Measurements from ENCODE around the gene GABRB2. TPM values are rescaled to one million over a fixed set of nuclear protein-coding genes. Genes with fewer than 3 reads are reported as not detected.
A peak's percentile ranks its signal among the peaks of the same experiment; 100 is the strongest.

GABRB2 gene
- total and polyA plus RNA-seq, 2 experiments from 2014 or later, result 1.8 to 3.6 TPM

DNA sequence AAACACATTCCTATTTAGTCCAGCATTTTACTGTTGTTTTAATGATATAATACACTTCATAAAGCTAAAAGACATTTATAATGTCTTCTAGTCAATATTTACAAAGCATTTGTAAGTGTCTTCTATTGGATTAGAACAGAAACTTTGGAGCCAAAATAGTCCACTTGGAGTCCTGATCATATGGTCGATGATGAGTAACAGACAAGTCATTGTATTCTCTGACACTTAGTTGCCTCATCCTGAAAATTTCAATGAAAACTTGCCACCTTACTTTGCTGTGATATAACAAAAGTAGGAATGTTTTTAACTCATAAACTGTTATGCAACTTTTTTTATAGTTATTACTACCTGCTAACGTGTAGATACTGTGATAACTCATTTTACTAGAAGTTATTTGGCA, 132.5 kb downstream of the GABRB2 start:
- Histone ChIP-seq H3K9me3 (ENCODE audit: low read depth) (no peaks in the 10 kb centered on the region), H3K27me3 (no peaks in the 10 kb centered on the region), H3K27ac (no peak overlapping the region), H3K4me3 (no peak overlapping the region), H3K4me1 (ENCODE audit: low read depth) (no peaks in the 10 kb centered on the region), H3K36me3 (no peaks in the 10 kb centered on the region)
- TF ChIP-seq, protein P1, sequence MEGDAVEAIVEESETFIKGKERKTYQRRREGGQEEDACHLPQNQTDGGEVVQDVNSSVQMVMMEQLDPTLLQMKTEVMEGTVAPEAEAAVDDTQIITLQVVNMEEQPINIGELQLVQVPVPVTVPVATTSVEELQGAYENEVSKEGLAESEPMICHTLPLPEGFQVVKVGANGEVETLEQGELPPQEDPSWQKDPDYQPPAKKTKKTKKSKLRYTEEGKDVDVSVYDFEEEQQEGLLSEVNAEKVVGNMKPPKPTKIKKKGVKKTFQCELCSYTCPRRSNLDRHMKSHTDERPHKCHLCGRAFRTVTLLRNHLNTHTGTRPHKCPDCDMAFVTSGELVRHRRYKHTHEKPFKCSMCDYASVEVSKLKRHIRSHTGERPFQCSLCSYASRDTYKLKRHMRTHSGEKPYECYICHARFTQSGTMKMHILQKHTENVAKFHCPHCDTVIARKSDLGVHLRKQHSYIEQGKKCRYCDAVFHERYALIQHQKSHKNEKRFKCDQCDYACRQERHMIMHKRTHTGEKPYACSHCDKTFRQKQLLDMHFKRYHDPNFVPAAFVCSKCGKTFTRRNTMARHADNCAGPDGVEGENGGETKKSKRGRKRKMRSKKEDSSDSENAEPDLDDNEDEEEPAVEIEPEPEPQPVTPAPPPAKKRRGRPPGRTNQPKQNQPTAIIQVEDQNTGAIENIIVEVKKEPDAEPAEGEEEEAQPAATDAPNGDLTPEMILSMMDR (IDR thresholded peaks at IDR 0.05; ENCODE audit: low read depth, low read length), result no peak
- no peak for DNase-seq (ENCODE audit: low read depth in 1 of 2, low spot score in 1 of 2)

DNA sequence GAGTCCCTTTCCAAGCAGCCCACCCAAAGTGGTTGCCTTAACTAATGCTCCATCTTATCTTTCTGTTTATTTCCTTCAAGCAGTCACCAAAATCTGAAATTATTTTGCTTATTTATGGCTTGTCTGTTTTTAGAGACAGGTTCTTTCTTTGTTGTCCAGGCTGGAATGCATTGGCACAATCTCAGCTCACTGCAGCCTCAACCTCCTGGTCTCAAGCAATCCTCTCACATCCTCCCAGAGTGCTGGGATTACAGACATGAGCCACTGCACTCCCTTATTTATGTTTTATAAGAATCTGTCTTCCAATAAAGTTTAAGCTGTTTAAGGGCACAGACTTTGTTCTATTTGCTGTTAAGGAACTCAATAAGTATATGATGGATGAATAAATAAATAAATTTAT, 133.7 kb downstream of the GABRB2 start:
- no peak overlapping the region for H3K27ac ChIP-seq
- peaks cover 2% of the 10 kb centered on the region for H3K4me1 ChIP-seq (ENCODE audit: low read depth)
- H3K36me3 ChIP-seq, result no peaks in the 10 kb centered on the region
- DNase-seq (ENCODE audit: low read depth in 1 of 2, low spot score in 1 of 2), result no peak
- H3K4me3 ChIP-seq, result no peak overlapping the region
- TF ChIP-seq, protein P1 (IDR thresholded peaks at IDR 0.05; ENCODE audit: low read depth, low read length), result no peak
- H3K27me3 ChIP-seq, result no peaks in the 10 kb centered on the region
- no peaks in the 10 kb centered on the region for H3K9me3 ChIP-seq (ENCODE audit: low read depth)

DNA sequence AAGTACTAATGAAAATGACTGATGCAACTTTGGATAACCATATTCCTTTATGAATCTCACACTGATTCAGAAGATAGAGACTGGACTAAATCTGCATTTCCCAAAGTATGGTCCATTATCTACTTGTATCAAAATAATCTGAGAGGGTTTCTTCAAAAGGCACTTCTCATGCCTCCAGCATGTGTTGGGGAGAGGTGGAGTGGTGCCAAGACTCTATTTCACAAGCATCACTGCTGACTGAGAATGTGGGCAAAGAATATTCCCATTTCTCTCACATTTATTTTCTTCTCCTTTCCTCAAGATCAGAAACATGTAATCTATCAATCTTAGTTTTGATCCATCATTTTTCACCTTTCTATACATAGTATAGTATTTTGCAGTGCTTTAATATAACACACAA, 135.4 kb downstream of the GABRB2 start:
- TF ChIP-seq, protein P1 (IDR thresholded peaks at IDR 0.05; ENCODE audit: low read depth, low read length), result no peak
- Histone ChIP-seq H3K27me3 (no peaks in the 10 kb centered on the region), H3K9me3 (ENCODE audit: low read depth) (no peaks in the 10 kb centered on the region), H3K4me3 (no peak overlapping the region), H3K27ac (no peak overlapping the region), H3K36me3 (no peaks in the 10 kb centered on the region), H3K4me1 (ENCODE audit: low read depth) (peaks cover 17% of the 10 kb centered on the region)
- DNase-seq (ENCODE audit: low read depth in 1 of 2, low spot score in 1 of 2), result peak in 1 of 2 donors; percentile 1

DNA sequence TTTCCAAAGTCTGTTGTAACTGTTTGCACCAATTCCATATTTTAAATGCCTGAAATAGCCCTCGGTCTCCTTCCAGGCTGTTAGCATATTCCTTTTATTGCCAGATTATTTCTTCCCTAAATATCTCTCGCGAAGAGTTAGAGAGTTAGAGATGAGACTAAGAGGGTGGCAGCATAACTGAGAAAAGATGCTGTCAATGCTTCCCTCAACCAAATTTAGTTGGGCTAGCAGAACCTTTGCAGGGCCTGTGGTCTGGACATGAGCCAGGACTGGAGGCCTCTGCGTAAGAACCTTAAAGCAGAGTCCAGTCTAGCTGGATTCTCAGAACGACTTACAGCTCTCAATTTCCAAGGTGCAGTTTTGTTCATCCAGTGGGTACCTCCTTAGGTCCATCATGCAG, 135.9 kb downstream of the GABRB2 start:
- H3K27ac ChIP-seq, result no peak overlapping the region
- peak in 1 of 2 donors; percentile 1 for DNase-seq (ENCODE audit: low read depth in 1 of 2, low spot score in 1 of 2)
- TF ChIP-seq, protein P1 (IDR thresholded peaks at IDR 0.05; ENCODE audit: low read depth, low read length), result no peak
- no peaks in the 10 kb centered on the region for H3K36me3 ChIP-seq
- H3K4me3 ChIP-seq, result no peak overlapping the region
- H3K27me3 ChIP-seq, result no peaks in the 10 kb centered on the region
- no peaks in the 10 kb centered on the region for H3K9me3 ChIP-seq (ENCODE audit: low read depth)
- H3K4me1 ChIP-seq (ENCODE audit: low read depth), result peaks cover 20% of the 10 kb centered on the region

DNA sequence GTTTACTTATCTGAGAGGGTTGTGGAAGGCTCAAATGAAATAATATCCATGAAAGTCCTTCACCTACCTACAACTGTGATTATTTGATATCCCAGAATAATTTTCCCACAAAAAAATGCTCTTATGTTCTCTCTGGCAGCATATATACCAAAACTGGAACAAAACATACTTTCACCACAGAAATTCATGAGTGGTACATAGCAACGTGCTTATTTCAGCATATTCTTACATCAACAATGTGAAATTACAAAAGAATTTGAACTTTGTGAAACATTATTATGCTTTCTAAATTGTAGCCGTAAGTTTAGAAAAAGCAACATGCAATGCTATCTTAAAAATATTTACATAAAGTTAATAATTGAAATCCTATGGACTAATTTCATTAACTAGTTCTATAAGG, 137.1 kb downstream of the GABRB2 start:
- DNase-seq (ENCODE audit: low read depth in 1 of 2, low spot score in 1 of 2), result no peak
- Histone ChIP-seq H3K36me3 (no peaks in the 10 kb centered on the region), H3K4me3 (no peak overlapping the region), H3K4me1 (ENCODE audit: low read depth) (peaks cover 27% of the 10 kb centered on the region), H3K9me3 (ENCODE audit: low read depth) (no peaks in the 10 kb centered on the region), H3K27ac (no peak overlapping the region), H3K27me3 (no peaks in the 10 kb centered on the region)
- TF ChIP-seq, protein P1 (IDR thresholded peaks at IDR 0.05; ENCODE audit: low read depth, low read length), result no peak

DNA sequence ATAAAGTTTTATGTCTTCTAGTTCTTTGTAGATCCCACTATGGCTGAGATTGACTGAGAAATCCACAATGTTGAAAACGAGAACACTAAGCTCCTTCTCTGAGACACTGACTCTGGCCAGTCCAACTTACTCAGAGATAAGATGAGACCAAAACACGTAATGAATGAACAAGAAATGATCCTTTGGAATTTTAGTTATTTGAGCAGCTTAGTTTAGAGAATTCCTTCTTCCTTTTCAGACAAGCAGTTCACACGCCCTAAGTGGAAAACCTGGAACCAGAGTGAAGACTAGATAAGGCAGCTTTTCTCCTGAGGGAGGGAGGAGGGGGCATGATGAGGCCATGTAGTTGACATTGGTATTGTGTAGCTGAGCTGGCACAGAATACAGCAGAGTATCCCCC, 139.6 kb downstream of the GABRB2 start:
- Histone ChIP-seq H3K9me3 (ENCODE audit: low read depth) (no peaks in the 10 kb centered on the region), H3K4me3 (no peak overlapping the region), H3K4me1 (ENCODE audit: low read depth) (peaks cover 53% of the 10 kb centered on the region), H3K27me3 (no peaks in the 10 kb centered on the region), H3K36me3 (no peaks in the 10 kb centered on the region), H3K27ac (peak overlapping the region; percentile 85)
- TF ChIP-seq, protein P1 (IDR thresholded peaks at IDR 0.05; ENCODE audit: low read depth, low read length), result no peak
- DNase-seq (ENCODE audit: low read depth in 1 of 2, low spot score in 1 of 2), result peak; percentile 13 to 64

All from cardiac muscle cell (in vitro differentiated cells and primary cell).